CD4-positive, alpha-beta T cell treated with Interferon alpha-2 for 1 hour (primary cell): ENCODE results near the gene TDP2.
"Not testable (repeated sequence)": the region's sequence is repeated elsewhere in the genome, so short reads cannot be mapped to it uniquely, and the experiment has no call there.

Experiments used
- DNase-seq, 2 donors: peaks; one replicate each; pipeline ENCODE4 v3.0.0-alpha.2; 2020 to 2022

TDP2 gene

GRCh38 chr6:24643920-24644319, 22.8 kb downstream of the TDP2 start:
- DNase-seq = no peak

GRCh38 chr6:24642061-24642460, 24.6 kb downstream of the TDP2 start:
- DNase-seq = no peak

GRCh38 chr6:24640631-24641030, 26.1 kb downstream of the TDP2 start:
- DNase-seq = not testable (repeated sequence)

DNA sequence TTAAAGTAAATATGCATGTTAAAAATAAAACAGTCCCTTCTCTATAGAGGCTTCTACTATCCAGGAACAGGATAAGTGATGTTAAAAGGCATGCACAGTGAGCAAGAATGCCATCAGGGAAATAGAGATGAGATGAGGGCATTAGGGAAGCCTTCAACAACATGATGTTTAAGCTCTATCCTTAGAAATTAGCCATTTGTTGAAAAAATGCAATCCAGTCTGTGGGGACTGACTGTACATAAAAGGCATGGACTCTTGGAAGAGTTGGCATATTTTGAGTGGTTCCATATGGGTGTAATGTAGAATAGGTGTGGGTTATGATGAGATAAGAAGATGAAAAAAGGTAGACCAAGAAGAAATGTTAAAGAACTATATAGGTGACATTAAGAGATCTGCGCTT, 26.5 kb downstream of the TDP2 start:
- DNase-seq = no peak

DNA sequence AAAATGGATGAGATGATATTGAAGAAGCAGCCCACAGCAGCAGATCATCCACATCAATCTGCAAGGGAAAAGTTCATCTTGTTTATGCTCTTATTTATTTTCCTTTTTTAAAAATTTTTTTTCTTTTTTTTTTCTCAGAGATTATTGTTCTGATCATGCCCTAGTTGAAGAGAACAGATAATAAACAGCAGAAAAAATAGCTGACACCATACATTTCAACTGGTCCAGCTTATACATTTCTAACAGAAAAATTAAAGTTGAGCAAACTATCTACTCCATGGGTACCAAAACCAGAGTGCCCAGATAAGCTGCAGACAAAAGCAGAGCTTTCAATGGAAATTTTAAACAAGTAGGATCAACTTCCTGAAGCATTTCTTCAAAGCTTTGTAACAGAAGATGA, 30.0 kb downstream of the TDP2 start:
- DNase-seq = no peak

- DNase-seq = no peak
Observed at GRCh38 chr6:24632573-24632972, 34.1 kb downstream of the TDP2 start.

DNA sequence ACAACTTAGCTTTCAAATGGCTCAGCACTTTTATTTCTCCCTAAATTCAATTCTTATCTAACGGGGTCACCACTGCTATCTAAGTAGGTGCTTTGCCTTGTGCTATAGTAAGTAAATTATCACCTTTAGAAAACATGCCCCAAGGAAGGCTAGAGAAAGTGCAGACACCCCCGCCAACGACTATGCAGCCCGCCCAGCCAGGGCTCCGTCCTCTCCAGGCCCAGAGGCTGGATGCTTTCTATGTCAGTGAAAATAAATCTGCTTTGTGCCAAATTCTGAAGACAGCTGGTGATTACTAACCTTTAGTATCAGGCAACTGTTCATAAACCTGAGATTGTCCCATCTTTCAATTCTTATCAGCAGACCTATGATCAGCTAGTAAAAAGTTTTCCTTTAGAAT, 35.0 kb downstream of the TDP2 start:
- DNase-seq = no peak

GRCh38 chr6:24630856-24631505, 35.7 kb downstream of the TDP2 start:
- DNase-seq = no peak

GRCh38 chr6:24621626-24622289, 44.9 kb downstream of the TDP2 start:
- no peak for DNase-seq

DNA sequence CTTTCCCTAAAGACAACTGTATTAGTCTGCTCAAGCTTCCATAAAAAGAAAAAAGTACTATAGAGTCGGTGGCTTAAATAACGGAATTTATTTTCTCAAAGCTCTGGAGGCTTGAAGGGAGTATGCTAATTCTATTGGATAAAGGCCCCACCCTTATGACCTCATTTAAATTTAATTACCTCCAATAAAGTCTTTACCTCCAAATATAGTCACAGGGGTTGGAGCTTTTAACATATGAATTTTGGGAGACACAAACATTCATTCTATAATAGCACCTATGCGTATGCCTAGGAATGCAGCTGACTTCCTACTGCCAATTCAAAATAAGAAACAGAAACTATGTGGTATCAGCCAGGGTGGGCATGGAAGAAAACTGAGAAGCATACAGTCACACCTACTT, 46.1 kb downstream of the TDP2 start:
- no peak for DNase-seq

DNA sequence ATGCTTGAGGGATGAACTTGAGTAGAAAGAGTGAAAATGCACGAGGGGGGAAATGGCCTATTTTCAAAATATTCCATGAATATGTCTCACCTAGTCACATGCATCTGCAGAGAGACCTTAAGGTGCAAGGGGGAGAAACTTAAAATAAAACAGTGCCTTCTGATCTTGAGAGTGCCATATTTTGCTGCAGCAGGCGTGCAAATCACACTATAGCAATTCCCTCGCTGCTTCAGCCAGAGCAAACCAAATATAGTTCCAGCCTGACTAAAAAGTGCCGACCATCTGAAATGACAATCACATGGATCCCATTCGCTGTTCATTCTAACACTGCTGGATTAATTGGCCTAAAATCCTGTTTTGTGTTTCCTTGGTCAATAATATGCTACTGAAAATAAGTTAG, 47.0 kb downstream of the TDP2 start:
- no peak for DNase-seq

DNA sequence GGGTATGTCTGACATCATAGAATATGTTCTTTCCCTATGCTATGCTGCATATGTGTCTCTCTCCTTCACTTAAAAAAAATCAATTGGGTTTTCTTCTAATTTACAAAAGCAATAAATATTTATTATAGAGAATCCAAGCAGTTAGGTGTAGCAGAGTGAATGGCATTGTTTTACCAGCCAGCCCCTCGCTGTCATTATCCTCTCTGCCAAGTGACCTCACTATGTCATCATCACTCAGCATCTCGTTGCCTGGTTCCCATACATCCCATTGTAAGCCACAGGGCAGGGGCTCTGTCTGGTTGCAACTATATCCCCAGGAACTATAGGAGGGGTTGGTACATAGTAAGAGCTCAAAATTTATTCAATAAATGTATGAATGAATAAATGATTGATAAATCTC, 52.1 kb downstream of the TDP2 start:
- no peak for DNase-seq

GRCh38 chr6:24614043-24614420, 52.7 kb downstream of the TDP2 start:
- DNase-seq = no peak

- DNase-seq = no peak
Observed at GRCh38 chr6:24613361-24614042, 53.2 kb downstream of the TDP2 start.

DNA sequence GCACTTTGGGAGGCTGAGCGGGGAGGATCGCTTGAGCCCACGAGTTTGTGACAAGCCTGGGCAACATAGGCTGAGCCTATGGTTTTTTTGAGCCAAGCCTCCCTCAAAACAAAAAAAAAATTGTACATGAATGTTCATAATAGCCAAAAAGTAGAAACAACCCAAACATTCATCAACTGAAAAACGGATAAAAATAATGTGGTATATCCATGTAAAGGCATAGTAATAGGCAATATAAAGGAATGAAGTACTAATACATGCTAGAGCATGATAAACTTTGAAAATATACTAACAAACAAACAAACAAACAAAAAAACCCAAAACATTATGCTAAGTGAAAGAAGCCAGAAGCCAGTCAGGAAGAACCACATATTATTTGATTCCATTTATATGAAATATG, 56.0 kb downstream of the TDP2 start:
- DNase-seq = no peak

DNA sequence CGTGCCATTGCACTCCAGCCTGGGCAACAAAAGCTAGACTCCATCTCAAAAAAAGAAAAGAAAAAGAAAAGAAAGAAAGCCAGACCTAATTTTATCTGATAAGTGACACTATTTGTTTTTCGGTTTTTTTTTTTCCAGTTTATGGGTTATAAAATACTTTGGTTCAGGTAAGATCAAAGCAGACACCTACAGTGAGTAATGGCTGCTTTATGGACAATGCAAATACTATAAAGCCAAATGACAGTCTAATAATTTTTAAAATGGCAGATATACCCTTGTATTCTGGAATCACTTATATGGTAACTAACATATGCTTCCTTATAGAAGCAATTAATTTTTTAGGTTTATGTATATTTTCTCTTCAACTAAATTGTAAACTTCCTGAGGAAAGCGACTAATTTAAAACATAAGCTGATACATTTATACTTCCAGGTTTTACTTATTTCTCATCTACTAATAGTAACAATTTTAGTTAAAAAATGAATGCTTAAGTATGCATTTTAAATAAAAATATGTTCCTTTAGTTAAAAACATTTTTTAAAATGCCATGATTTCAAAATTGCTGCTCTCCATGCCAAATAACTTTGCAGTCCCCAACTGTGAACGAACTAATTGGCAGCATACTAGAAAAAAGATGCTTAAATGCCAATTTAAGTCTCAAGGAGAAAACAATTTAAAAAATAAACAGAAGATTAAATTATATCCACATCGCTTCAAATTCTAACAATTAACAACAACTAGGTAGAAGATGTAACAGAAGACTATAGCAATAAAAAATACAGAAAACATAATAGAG, 59.2 kb downstream of the TDP2 start:
- no peak for DNase-seq

DNA sequence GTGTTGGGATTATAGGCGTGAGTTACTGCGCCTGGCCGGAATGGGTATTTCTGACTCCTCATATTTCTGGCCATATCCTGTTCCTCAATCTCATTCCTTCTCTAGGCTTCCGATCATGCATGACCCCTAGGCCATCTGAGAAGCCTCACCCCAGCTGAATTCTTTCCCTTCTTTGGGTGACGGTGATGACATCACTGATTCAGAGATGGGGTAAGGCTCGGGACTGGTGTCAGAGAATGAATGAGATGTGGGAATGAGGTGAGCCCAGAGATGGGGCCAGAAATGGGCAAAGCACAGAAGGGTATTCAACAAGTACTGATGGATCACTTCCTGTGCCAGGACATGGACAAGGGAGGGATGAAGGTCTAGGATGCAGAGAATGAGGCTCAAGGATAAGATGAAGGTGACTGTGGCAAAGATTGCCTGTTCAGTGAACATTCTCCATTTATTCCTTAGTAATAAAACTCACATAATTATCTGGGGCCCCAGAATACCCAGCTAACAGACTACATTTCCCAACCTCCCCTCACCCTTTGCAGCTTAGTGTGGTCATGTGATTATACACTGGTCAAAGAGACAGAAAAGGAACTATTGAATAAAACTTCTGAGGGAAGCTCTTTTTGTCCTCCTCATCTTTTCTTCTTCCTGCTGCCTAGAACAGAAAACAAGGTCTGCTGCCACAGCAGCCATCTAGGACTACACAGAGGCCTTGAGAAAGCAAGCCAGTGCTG, 60.3 kb downstream of the TDP2 start:
- no peak for DNase-seq

GRCh38 chr6:24603241-24603640, 63.5 kb downstream of the TDP2 start:
- DNase-seq = no peak

DNA sequence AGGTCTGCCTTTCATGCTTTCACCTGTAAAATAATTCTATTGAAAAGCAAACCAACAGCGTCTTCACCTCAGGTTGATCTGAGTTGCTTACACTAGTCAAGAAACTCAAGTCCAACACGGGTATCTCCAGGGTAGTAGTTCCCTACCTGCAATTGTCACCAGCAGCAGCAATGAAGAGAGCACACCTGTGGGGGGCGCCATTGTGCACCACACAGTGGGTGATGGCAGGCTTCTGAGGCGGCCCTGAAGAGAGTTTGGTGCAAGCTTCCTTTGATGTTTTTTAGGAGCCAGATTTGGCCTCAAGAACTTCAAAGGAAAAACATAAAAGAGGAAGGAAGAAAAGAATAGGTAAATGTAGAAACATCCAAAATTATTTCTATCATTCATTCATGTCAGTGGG, 65.8 kb downstream of the TDP2 start:
- no peak for DNase-seq
